Diencephalon (tissue), 1 donor: ENCODE results near the gene FHL2. TPM values are rescaled to one million over a fixed set of nuclear protein-coding genes. Genes with fewer than 3 reads are reported as not detected.

ENCODE experiments used
- total RNA-seq: library from RNA; depleted of rRNA; stranded (reverse); fragments of >200 nt; gene quantifications from one replicate; pipeline ENCODE4 v1.2.3, GENCODE V29; 2014

FHL2 gene, protein sequence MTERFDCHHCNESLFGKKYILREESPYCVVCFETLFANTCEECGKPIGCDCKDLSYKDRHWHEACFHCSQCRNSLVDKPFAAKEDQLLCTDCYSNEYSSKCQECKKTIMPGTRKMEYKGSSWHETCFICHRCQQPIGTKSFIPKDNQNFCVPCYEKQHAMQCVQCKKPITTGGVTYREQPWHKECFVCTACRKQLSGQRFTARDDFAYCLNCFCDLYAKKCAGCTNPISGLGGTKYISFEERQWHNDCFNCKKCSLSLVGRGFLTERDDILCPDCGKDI
- total RNA-seq = 6.9 TPM

DNA sequence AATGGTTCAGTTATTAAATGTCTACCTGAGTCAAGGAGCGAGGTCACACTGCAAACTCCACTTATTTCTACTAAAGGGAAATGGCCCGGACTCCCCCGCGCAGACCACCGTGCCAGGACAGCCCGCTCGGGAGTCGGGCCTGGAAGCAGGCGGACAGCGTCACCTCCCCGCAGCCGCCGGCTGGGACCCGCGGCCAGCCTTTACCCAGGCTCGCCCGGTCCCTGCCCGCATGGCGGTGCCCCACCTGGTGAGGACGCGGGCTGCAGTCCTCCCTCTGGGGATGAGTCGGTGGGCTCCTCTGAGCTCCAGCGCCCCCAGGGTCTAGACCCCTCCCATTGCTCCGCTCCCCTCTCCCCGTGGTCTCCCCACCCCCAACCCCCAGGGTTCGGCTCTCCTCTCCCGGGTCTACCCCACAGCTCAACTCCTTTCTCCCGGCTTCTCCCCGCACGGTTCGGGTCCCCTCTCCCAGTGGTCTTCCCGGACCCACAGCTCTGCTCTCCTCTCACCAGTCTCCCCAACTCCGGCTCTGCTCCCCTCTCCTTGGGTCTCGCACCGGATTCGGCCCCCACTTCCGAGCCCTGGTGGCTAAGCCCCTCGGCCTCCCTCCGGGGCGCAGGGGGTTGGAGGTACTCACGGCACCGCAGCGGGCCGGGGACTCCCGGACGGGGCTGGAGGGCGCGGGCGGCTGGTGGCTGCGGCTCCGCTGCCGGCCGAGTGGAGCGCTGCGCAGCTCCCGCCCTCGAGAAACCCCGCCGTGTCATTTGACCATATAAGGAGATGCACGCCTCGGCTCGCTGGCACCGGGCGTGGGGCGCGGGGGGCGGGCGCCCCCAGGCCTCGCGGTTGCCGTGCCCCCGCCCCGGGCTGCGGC, at the start of gene FHL2:
Gene FHL2, minus strand, starts transcription at position 716 of the 871 bp plus-strand sequence. CDS start 12,535 bp downstream, outside the sequence.

DNA sequence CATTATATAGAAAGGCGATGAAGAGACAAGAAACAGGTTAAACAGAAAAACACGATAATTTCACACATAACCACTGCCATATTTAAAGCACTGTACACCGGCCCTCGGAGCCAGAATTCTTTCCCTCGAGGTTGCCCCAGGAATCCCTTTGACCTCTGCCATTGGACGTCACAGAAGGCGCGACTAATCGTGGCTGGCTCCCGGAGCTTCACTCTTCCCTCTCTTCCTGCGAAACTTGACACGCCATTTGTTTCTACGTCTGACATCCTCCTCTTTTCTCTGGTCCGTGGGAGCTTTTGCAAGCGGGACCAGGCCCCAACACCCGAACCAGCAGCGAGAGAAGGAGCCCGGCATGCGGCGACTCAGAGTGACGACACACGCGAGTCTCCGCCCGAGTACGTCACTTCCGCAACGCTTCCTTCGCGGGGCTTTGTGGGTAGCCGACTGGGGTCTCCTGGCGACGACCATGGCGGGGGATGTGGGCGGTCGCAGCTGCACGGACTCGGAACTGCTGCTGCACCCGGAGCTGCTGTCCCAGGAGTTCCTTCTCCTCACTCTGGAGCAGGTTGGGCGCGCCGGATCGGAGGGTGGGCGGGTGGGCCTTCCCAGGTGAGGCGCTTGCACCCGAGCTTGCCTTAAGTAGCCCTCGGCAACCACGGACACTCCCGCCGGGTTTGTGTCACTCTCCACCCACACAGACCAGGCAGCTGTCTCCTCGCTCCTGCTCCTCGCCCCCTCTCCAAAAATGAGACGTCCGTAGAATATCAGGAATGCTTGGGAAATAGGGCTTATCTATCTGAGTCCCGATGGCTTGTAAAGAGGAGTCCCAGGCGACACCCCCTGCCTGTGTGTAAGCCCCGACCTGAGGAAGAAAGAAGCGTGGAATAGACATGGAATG, 61.5 kb downstream of the FHL2 start, which contains the start of gene C2orf49:
Gene C2orf49, plus strand, starts transcription at position 419 of the 898 bp plus-strand sequence. Its CDS starts 48 bp downstream, at position 467.

DNA sequence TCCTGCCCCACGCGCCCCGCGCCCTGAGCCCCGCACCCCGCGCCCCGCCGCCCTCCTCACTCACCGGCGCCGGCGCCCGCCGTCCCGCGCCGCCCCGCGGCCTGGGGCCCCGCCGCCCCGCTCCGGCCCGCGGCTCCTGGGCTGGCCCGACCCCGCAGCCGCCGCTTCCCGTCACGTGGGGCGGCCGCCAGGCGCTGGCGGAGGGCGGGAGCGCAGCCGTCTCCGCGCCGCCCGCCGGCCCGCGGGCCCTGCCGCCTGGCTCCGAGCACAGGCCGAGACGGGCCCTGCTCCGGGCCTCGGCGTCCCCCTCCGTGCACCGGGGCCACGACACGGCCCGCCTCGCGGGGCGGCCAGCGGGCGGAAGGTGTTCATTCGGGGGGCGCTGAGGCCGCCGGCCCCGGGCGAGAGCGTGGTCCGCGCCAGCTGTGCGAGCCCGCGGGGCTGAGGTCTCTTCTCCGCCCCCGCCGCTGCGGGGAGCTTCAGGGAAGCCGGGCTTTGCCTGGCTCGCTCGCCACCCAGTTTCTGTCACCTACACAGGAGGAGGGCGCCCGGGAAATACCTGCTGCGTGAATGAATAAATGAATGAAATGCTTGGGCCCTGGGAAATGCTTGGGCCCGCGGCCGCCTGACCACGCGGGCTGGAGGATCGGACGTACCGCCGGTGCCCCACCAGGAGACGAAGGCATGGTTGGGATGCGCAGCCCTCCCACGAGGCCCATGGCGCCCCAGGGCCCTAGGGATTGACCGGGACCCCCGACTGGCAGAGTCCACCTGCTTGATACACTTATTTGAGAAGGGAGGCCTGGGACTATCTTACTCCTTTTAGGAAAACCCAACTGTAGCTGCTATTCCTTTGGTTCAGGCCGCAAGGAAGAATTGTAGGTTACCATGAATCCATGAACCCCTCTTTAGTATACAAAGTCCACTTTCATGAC, 69.0 kb downstream of the FHL2 start, which contains the start of gene TGFBRAP1:
Gene TGFBRAP1, minus strand, starts transcription at position 175 of the 935 bp plus-strand sequence. CDS start 21,434 bp downstream, outside the sequence.

Other genes with a start within 250 kb of the FHL2 start
- 1.8 TPM for gene GPR45, start 157.3 kb downstream of the FHL2 start, total RNA-seq
- gene TGFBRAP1, start 69.3 kb downstream of the FHL2 start, total RNA-seq = 22.6 TPM
- 36.9 TPM for gene C2orf49, start 61.5 kb downstream of the FHL2 start, total RNA-seq